ENCODE results near the gene PSME3. TPM values are rescaled to one million over a fixed set of nuclear protein-coding genes. Genes with fewer than 3 reads are reported as not detected.

The PSME3 gene
- total and polyA plus RNA-seq, 7 donors = 34.3 to 94.9 (median 59.7) TPM

DNA sequence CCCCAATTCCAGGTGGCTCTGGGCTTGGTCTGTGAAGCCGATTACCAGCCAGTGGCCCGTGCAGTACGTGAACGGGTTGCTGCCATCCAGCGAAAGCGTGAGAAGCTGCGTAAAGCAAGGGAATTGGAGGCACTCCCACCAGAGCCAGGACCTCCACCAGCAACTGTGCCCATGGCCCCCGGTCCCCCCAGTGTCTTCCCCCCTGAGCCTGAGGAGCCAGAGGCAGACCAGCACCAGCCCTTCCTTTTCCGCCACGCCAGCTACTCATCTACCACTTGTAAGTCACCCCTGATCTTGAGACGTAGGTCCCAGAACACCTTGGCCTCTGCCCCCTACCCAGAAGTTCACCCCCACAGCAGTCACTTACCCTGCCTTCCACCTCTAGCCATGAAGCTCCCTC is 45.9 kb upstream of the PSME3 start:
- intact Hi-C loops (cut with DNase I) = no loop called here
- no peak overlapping the region for H3K4me3 ChIP-seq
- no peaks in the 10 kb centered on the region for H3K36me3 ChIP-seq
- peaks cover 0 to 14% (median 7%) of the 10 kb centered on the region in 4 donors for H3K4me1 ChIP-seq
- TF ChIP-seq, protein P1, sequence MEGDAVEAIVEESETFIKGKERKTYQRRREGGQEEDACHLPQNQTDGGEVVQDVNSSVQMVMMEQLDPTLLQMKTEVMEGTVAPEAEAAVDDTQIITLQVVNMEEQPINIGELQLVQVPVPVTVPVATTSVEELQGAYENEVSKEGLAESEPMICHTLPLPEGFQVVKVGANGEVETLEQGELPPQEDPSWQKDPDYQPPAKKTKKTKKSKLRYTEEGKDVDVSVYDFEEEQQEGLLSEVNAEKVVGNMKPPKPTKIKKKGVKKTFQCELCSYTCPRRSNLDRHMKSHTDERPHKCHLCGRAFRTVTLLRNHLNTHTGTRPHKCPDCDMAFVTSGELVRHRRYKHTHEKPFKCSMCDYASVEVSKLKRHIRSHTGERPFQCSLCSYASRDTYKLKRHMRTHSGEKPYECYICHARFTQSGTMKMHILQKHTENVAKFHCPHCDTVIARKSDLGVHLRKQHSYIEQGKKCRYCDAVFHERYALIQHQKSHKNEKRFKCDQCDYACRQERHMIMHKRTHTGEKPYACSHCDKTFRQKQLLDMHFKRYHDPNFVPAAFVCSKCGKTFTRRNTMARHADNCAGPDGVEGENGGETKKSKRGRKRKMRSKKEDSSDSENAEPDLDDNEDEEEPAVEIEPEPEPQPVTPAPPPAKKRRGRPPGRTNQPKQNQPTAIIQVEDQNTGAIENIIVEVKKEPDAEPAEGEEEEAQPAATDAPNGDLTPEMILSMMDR (IDR thresholded peaks at IDR 0.05) = no peak
- no peak for TF ChIP-seq POLR2AphosphoS5 (IDR thresholded peaks at IDR 0.05)
- no peak for DNase-seq
- no peak overlapping the region for H3K27ac ChIP-seq
- peaks cover 23 to 67% (median 54%) of the 10 kb centered on the region in 3 donors for H3K27me3 ChIP-seq
- 89 to 93% methylated on average over 11 of the region's 11 CpGs for WGBS, 2 donors
- no peaks in the 10 kb centered on the region for H3K9me3 ChIP-seq

DNA sequence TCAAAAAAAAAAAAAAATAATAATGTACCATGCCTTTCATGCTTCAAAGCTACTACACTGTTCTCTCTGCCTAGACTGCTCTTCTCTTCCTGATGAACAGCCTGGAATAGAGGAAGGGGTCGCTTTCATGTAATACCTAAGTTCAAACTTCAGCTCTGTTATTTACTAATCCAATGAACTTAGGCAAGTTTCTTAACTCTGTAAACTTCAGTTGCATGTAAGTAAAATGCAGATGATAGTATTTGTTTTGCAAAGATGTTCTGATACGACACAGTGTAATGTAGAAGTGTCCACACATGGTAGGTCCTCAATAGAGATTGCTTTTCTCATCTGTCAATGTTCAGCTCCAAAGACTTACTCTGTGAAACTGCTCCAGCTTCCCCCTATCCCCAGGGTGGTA is 41.2 kb upstream of the PSME3 start:
- Histone ChIP-seq H3K36me3 (peaks cover 0 to 18% (median 0%) of the 10 kb centered on the region in 4 donors), H3K4me3 (no peak overlapping the region), H3K27ac (no peak overlapping the region), H3K4me1 (peaks cover 0 to 7% (median 3%) of the 10 kb centered on the region in 4 donors), H3K27me3 (peaks cover 0 to 20% (median 8%) of the 10 kb centered on the region in 3 donors), H3K9me3 (no peaks in the 10 kb centered on the region)
- 87 to 88% methylated on average over 2 of the region's 2 CpGs for WGBS, 2 donors
- TF ChIP-seq POLR2AphosphoS5 (IDR thresholded peaks at IDR 0.05) = no peak
- TF ChIP-seq EP300 (IDR thresholded peaks at IDR 0.05) = no peak
- no peak for TF ChIP-seq POLR2A (IDR thresholded peaks at IDR 0.05)
- TF ChIP-seq, protein P1 (IDR thresholded peaks at IDR 0.05) = no peak
- intact Hi-C loops (cut with DNase I) = no loop called here
- no peak for DNase-seq

DNA sequence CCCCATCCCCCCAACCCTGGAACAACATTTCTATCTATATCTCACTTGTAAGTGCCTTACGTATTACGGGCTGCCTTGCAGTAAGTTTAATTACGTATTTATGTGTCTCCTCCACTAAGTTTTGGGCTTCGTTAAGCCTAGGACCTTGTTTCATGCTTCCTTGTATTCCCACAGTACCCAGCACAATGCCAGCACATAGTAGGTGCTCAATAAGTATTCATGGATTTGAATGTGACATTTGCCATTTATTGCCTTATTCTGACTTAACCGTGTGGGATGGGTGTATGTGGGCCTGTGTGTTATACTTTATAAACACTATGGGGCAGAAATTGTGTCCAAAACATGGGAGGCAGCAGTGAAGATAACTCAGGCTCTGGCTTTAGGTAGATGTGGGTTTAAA is 40.7 kb upstream of the PSME3 start:
- TF ChIP-seq POLR2A (IDR thresholded peaks at IDR 0.05) (no peak), EP300 (IDR thresholded peaks at IDR 0.05) (no peak), POLR2AphosphoS5 (IDR thresholded peaks at IDR 0.05) (no peak)
- TF ChIP-seq, protein P1 (IDR thresholded peaks at IDR 0.05) = no peak
- H3K9me3 ChIP-seq = no peaks in the 10 kb centered on the region
- intact Hi-C loops (cut with DNase I) = no loop called here
- H3K4me3 ChIP-seq = no peak overlapping the region
- WGBS, 2 donors = 76 to 81% methylated on average over 5 of the region's 5 CpGs
- no peak for DNase-seq
- peaks cover 0 to 13% (median 9%) of the 10 kb centered on the region in 4 donors for H3K4me1 ChIP-seq
- peaks cover 0 to 14% (median 2%) of the 10 kb centered on the region in 3 donors for H3K27me3 ChIP-seq
- no peak overlapping the region for H3K27ac ChIP-seq
- peaks cover 0 to 23% (median 0%) of the 10 kb centered on the region in 4 donors for H3K36me3 ChIP-seq

DNA sequence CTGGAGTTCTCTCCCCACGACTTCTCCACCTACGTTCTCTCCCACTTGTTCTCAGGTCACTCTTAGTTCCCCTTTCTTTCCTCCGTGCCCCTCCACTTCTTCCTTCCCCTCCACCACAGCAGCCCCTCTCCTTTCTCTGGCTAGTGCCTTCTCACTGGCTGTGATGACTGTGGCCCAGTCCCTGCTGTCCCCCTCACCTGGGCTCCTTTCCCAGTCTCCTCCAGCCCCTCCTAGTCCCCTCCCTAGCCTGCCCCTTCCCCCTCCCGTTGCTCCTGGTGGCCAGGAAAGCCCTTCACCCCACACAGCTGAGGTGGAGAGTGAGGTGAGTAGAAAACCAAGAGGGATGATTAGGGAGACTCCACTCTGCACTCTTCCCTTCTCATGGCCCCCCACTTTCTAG is 38.1 kb upstream of the PSME3 start:
- intact Hi-C loops (cut with DNase I) = no loop called here
- no peak for DNase-seq
- no peak for TF ChIP-seq POLR2AphosphoS5 (IDR thresholded peaks at IDR 0.05)
- TF ChIP-seq, protein P1 (IDR thresholded peaks at IDR 0.05) = no peak
- TF ChIP-seq EP300 (IDR thresholded peaks at IDR 0.05) = no peak
- no peak for TF ChIP-seq POLR2A (IDR thresholded peaks at IDR 0.05)

DNA sequence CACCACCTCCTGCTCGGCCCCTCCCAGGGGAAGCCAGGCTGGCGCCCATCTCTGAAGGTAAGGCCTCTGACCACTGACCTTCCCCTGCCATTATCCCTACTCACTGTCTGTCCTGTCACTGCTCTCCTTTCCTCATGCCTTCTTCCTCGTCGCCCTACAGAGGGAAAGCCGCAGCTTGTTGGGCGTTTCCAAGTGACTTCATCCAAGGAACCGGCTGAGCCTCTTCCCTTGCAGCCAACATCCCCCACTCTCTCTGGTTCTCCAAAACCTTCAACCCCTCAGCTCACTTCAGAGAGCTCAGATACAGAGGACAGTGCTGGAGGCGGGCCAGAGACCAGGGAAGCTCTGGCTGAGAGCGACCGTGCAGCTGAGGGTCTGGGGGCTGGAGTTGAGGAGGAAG is 37.7 kb upstream of the PSME3 start:
- intact Hi-C loops (cut with DNase I) = no loop called here
- Histone ChIP-seq H3K27ac (no peak overlapping the region), H3K36me3 (peaks cover 0 to 23% (median 0%) of the 10 kb centered on the region in 4 donors), H3K4me3 (no peak overlapping the region), H3K4me1 (peaks cover 0 to 25% (median 22%) of the 10 kb centered on the region in 4 donors), H3K27me3 (no peaks in the 10 kb centered on the region), H3K9me3 (no peaks in the 10 kb centered on the region)
- DNase-seq = no peak
- 39 to 80% methylated on average over 10 of the region's 10 CpGs for WGBS, 2 donors
- TF ChIP-seq, protein P1 (IDR thresholded peaks at IDR 0.05) = no peak
- TF ChIP-seq POLR2A (IDR thresholded peaks at IDR 0.05) (no peak), POLR2AphosphoS5 (IDR thresholded peaks at IDR 0.05) (no peak), EP300 (IDR thresholded peaks at IDR 0.05) (no peak)

More for the DNA sequence above, 38.1 kb upstream of the PSME3 start:
- Histone ChIP-seq H3K4me3 (no peak overlapping the region), H3K4me1 (peaks cover 0 to 25% (median 22%) of the 10 kb centered on the region in 4 donors), H3K36me3 (peaks cover 0 to 23% (median 0%) of the 10 kb centered on the region in 4 donors), H3K9me3 (no peaks in the 10 kb centered on the region), H3K27ac (no peak overlapping the region), H3K27me3 (no peaks in the 10 kb centered on the region)
- 42 to 57% methylated on average over 4 of the region's 4 CpGs for WGBS, 2 donors
